Kidney (tissue), 14 donors: ENCODE results near the gene NCF2. TPM values are rescaled to one million over a fixed set of nuclear protein-coding genes. Genes with fewer than 3 reads are reported as not detected.

Experiments
- DNase-seq, 5 donors: peaks; one replicate each; pipeline ENCODE4 v3.0.0-alpha.2; 2013 to 2020
- FAIRE-seq: peaks from 2 replicates; lab custom pipeline; 2012; peaks lifted over from hg19 to GRCh38; lab: Jason Lieb, UNC
- H3K27ac ChIP-seq, 2 donors: one replicate each; pipeline ENCODE4 v1.7.0; 2013; ENCODE audit warnings: low read depth in 2 of 2, low read length in 2 of 2, inconsistent platforms in 1 of 2
- H3K27me3 ChIP-seq: one replicate; pipeline ENCODE4 v1.7.1; 2013; ENCODE audit warnings: low read length, inconsistent platforms; ENCODE audit not compliant: control insufficient read depth, insufficient read depth
- H3K36me3 ChIP-seq, 3 donors: one replicate each; pipeline versions ENCODE4 v1.7.0 to v1.7.1; 2013; ENCODE audit warnings: low read length in 3 of 3, control low read depth in 1 of 3, inconsistent platforms in 1 of 3; ENCODE audit not compliant: insufficient read depth in 3 of 3, control insufficient read depth in 2 of 3
- H3K4me1 ChIP-seq, 3 donors: one replicate each; pipeline versions ENCODE4 v1.7.0 to v1.7.1; 2013; ENCODE audit warnings: low read length in 3 of 3, inconsistent platforms in 1 of 3, low read depth in 1 of 3; ENCODE audit not compliant: control insufficient read depth in 2 of 3, insufficient read depth in 2 of 3
- H3K4me3 ChIP-seq, 3 donors: one replicate each; pipeline versions ENCODE4 v1.7.0 to v1.8.1; 2013; ENCODE audit warnings: low read length in 3 of 3, control low read depth in 1 of 3, inconsistent platforms in 1 of 3
- H3K9ac ChIP-seq, 3 donors: one replicate each; pipeline versions ENCODE4 v1.7.0 to v1.7.1; 2013; ENCODE audit warnings: low read length in 3 of 3, control low read depth in 1 of 3, inconsistent platforms in 1 of 3
- H3K9me3 ChIP-seq, 3 donors: one replicate each; pipeline versions ENCODE4 v1.7.0 to v1.7.1; 2013; ENCODE audit warnings: low read length in 3 of 3, control low read depth in 1 of 3, inconsistent platforms in 1 of 3; ENCODE audit not compliant: control insufficient read depth in 2 of 3, insufficient read depth in 1 of 3
- intact Hi-C: fragments of 100-400 bp; cut with DNase I; formaldehyde crosslinking; loops from one replicate; pipeline ENCODE4 v1.11.1; 2022
- polyA plus RNA-seq: library from polyadenylated mRNA; stranded (reverse); fragments of 350-450 nt; fragmentation: Illumina TruSeq; extraction: RNeasy Lipid Tissue Mini Kit (QIAGEN cat#74804); gene quantifications from one replicate; pipeline ENCODE4 v1.2.3, GENCODE V29; 2014; ENCODE audit warnings: low read depth, low replicate concordance; ENCODE audit not compliant: insufficient read depth
- total RNA-seq: library from RNA; stranded (reverse); fragmentation: NEBNext Ultra II Directional; extraction: Animal tissue kit (Norgen Biotek cat#: 25700); gene quantifications from one replicate; pipeline ENCODE4 v1.2.1, GENCODE V29; 2021
- TF ChIP-seq, protein P1 (sequence below): IDR thresholded peaks from 3 replicates; pipeline ENCODE4 v1.5.1; 2012; ENCODE audit warnings: mild to moderate bottlenecking, moderate library complexity, borderline replicate concordance; ENCODE audit not compliant: insufficient read depth; ENCODE audit errors: extremely low read depth
- donor health status: control.
- donor health status: control.
- donor health status: control.
- donor health status: control.
- donor health status: control.
- donor health status: DM: yes; HTN: yes; CAD: no.
- donor health status: Normal renal cell carcinoma (clear cell type).

NCF2 gene
- total and polyA plus RNA-seq, 2 donors from 2014 or later: 2.5 to 16.7 TPM

GRCh38 chr1:183537405-183537804 is 52.9 kb downstream of the NCF2 start:
- TF ChIP-seq, protein P1, sequence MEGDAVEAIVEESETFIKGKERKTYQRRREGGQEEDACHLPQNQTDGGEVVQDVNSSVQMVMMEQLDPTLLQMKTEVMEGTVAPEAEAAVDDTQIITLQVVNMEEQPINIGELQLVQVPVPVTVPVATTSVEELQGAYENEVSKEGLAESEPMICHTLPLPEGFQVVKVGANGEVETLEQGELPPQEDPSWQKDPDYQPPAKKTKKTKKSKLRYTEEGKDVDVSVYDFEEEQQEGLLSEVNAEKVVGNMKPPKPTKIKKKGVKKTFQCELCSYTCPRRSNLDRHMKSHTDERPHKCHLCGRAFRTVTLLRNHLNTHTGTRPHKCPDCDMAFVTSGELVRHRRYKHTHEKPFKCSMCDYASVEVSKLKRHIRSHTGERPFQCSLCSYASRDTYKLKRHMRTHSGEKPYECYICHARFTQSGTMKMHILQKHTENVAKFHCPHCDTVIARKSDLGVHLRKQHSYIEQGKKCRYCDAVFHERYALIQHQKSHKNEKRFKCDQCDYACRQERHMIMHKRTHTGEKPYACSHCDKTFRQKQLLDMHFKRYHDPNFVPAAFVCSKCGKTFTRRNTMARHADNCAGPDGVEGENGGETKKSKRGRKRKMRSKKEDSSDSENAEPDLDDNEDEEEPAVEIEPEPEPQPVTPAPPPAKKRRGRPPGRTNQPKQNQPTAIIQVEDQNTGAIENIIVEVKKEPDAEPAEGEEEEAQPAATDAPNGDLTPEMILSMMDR: no peak
- intact Hi-C loops: no loop called here
- Histone ChIP-seq H3K4me1 (no peaks in the 10 kb centered on the region), H3K9me3 (no peaks in the 10 kb centered on the region), H3K27me3 (no peaks in the 10 kb centered on the region), H3K9ac (no peak overlapping the region), H3K36me3 (peaks cover 5 to 62% (median 30%) of the 10 kb centered on the region in 3 donors), H3K27ac (no peak overlapping the region), H3K4me3 (no peak overlapping the region)
- DNase-seq (no peak), FAIRE-seq (no peak)

GRCh38 chr1:183533617-183534174 is 56.6 kb downstream of the NCF2 start:
- DNase-seq: no peak
- H3K36me3 ChIP-seq: peaks cover 2 to 33% (median 19%) of the 10 kb centered on the region in 3 donors
- intact Hi-C loops: no loop called here
- no peak overlapping the region for H3K4me3 ChIP-seq
- H3K27ac ChIP-seq: no peak overlapping the region
- no peaks in the 10 kb centered on the region for H3K27me3 ChIP-seq
- H3K9ac ChIP-seq: no peak overlapping the region
- FAIRE-seq: no peak
- TF ChIP-seq, protein P1: no peak
- no peaks in the 10 kb centered on the region for H3K9me3 ChIP-seq
- H3K4me1 ChIP-seq: no peaks in the 10 kb centered on the region

- no peak for FAIRE-seq
- intact Hi-C loops: no loop called here
- peaks cover 0 to 19% (median 9%) of the 10 kb centered on the region in 3 donors for H3K36me3 ChIP-seq
These were observed 61.7 kb downstream of the NCF2 start for GRCh38 chr1:183528577-183528976.

More at GRCh38 chr1:183528577-183528976, 61.7 kb downstream of the NCF2 start:
- no peak for DNase-seq
- Histone ChIP-seq H3K9me3 (no peaks in the 10 kb centered on the region), H3K4me3 (no peak overlapping the region), H3K4me1 (no peaks in the 10 kb centered on the region), H3K9ac (no peak overlapping the region), H3K27ac (no peak overlapping the region), H3K27me3 (no peaks in the 10 kb centered on the region)
- TF ChIP-seq, protein P1: no peak
